CD4-positive, alpha-beta T cell treated with Interleukin-4 for 1 hour (primary cell): ENCODE data around the gene DNM2.
"Not testable (repeated sequence)": the region's sequence is repeated elsewhere in the genome, so short reads cannot be mapped to it uniquely, and the experiment has no call there.

ENCODE experiments used
- DNase-seq, 2 donors: peaks; one replicate each; pipeline ENCODE4 v3.0.0-alpha.2; 2020 to 2022

DNM2 gene

DNA sequence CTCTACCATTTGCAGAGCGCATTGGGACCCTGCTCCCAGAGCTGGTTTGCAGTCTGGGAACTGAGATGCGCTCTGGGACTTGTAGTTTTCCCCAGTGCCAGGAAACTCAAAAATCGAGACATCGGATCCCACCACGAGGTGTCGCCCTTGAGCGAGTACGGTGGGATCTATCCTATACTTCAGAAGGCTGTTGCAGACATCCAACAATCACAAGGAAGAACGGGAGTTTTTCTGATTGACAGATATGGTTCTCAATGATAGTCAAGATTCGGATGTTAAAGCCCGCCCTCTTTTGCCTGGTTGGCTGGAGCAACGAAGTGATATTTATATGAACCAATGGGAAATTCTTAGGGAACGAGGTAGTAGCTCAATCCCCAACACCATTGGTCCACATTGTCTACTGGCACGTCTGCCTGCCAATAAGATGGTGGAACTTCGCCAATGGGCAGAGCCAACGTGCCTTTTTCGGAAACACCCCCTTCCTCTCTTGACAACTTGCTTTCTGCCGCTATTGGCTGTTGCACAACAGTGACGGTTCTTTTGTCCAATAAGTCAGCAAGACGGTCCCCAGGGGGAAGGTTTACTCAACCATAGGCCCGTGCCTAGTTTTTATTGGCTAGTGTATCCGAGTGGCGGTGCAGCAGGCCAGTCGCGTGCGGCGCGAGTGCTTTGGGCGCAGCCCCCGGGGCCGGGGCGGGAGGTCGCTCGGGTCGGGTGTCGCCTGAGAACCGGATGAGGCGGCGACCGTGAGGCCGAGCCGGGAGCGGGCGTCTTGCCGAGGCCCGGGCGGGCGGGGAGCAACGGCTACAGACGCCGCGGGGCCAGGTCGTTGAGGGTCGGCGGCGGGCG lies at the start of gene DNM2:
Gene DNM2 (plus strand): TSS at position 724 of the 849 bp plus-strand sequence. CDS start 164 bp downstream, outside the sequence.
- peak; percentile 100 for DNase-seq

DNA sequence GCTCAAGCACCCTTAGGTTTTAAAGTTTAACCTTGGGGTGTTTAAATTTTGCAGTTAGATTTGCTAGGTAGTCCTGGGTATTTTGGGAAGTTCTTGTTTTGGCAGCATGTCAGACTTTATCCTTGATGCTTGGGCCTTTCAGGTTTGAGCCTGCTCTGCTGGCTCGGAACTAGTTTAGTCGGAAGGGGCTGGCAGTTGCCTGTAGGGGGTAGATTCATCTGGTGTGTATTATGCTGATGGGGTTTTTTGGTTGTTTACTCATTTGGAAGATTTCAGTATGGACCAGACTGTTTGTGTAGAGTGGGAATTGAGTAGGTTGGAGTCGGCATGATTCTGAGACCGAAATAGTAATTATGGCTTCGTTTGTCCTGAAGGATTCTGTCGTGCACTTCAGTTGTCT lies 48.6 kb upstream of the DNM2 start:
- no peak for DNase-seq

DNA sequence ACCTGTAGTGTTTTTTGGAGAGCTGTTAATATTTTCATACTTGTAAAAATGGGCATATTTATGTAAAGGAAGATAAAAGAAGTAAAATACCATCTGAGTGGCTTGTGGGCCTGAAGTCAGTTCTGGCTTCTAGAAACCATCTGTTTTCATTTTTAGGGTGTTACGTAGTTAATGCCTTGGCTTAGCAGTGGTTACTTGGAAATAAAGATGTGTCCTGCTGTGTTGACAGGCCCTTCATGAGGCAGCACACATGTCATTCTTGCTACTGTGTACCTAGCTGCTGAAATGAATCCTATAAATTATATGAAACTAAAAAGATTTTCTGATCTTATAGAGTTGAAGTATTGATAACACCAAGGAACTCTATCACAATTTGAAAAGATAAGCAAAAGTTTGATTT lies 47.7 kb upstream of the DNM2 start:
- no peak for DNase-seq

DNA sequence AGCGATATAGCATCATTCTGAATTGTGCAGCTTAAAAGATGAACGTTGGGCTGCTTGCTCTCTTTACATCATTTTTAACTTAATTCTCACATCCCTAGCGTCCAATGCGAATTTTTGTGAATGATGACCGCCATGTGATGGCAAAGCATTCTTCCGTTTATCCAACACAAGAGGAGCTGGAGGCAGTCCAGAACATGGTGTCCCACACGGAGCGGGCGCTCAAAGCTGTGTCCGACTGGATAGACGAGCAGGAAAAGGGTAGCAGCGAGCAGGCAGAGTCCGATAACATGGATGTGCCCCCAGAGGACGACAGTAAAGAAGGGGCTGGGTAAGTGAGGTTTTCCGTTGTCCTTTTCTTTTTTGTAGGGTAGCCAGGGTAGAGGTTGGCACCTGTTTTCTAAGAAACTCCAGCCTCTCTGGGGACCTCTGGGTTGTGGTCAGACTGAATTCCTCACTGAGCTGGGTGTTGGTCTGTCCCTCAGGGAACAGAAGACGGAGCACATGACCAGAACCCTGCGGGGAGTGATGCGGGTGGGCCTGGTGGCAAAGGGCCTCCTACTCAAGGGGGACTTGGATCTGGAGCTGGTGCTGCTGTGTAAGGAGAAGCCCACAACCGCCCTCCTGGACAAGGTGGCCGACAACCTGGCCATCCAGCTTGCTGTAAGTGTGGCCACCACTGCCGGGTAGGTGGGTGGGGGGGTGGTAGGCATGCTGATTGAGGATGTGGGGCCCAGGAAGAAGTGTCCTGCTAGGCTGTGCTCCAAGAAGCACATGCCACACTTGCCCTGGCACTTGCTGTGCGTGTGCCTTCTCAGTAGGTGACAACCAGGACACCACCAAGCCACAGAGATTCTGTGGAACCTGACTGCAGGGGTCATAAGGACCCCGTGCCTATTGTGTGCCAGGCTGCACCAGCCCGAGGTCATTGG lies 46.7 kb upstream of the DNM2 start:
- DNase-seq = no peak

DNA sequence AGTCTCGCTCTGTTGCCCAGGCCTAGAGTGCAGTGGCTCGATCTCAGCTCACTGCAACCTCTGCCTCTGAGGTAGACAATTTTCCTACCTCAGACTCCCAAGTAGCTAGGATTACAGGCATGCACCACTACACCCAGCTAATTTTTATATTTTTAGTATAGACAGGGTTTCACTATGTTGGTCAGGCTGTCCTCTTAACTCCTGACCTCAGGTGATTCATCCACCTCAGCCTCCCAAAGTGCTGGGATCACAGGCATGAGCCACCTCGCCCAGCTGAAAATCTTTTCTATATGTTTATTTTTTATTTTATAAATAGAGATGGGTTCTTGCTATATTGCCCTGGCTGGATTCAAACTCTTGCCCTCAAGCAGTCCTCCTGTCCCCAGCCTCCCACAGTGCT lies 46.0 kb upstream of the DNM2 start:
- not testable (repeated sequence) for DNase-seq

DNA sequence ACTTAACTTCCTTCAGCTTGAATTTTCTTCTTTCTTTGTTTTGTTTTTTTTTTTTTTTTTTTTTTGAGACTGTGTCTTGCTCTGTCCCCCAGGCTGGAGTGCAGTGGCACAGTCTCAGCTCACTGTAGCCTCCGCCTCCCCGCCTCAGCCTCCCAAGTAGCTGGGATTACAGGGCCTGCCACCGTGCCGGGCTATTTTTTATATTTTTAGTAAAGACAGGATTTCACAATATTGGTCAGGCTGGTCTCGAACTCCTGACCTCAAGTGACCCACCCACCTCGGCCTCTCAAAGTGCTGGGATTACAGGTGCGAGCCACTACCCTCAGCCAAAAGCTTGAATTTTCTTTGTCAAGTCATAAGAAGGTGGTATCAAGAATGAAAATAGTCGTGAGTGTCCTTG lies 42.7 kb upstream of the DNM2 start:
- not testable (repeated sequence) for DNase-seq

DNA sequence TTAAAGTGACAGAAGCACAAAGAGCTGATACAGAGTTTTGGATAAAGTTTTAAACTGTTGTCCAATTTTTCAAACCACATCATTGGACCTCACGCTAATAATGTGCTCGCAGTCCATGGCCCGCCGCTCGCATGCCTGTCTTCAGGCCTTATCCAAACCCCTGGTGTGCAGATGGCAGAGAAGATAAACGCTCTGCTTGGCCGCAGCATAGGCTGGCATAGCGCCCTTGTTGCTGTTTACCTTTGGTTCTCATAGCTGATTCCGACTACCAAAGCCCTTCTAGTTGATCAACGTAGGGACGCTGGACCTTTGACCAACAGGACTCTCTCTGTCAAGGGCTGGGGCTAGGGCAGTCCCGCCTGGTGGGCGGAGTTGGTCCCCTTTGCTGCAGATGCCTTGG lies 40.1 kb upstream of the DNM2 start:
- DNase-seq = no peak

DNA sequence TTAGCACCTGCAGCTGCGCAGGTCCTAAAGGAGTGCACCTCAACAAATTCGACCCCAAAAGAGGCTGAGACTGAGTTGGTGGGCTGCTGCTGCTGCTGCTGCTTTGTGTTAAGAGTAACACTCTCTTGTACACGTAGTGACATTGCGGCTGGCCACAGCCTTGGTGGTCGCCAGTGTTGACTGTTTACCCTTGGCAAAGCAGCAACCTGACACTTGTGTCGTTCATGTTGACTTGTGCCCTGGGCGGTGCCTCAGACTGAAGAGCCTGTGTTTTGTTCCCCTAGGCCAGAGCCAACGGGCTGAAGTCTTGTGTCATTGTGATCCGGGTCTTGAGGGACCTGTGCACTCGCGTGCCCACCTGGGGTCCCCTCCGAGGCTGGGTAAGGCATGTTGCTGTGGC lies 39.1 kb upstream of the DNM2 start:
- no peak for DNase-seq

DNA sequence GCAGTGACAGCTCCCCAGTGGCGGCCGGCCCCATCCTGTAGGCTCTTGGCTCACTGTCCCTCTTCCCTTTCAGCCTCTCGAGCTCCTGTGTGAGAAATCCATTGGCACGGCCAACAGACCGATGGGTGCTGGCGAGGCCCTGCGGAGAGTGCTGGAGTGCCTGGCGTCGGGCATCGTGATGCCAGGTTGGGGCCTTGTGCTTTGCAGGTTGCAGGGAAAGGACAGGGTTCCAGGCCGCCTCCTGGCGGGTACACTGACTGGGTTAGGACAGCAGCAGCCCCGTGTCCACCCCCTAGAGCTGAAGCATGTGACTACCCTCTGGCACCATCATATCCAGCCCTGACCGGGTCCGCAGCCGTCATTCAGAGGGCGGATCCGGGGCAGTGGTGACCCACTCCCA lies 38.1 kb upstream of the DNM2 start:
- no peak for DNase-seq

DNA sequence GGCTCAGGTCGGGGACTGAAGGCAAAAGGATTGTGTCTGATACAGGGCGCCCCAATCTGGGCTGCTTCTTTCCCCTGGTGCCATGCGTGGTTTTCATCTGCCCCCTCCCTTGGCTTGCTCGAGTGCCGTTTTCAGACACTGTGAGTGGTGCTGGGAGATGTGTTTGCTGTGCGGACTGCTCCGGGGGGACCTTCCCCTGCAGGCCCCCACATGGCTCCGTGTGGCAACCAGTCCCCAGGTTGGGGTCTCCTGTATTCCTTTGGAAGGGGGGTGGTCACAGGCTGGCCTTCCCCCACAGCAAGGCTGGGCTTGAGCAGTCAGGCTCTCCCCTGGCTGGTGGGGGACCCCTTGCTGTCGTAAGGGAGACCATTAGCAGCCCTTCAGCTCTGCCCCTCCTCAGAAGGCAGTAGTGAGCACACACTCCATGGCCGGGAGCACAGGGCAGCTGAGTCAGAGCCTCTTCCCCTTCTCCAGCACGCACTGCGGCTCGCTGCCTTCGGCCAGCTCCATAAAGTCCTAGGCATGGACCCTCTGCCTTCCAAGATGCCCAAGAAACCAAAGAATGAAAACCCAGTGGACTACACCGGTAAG lies 37.2 kb upstream of the DNM2 start:
- no peak for DNase-seq

DNA sequence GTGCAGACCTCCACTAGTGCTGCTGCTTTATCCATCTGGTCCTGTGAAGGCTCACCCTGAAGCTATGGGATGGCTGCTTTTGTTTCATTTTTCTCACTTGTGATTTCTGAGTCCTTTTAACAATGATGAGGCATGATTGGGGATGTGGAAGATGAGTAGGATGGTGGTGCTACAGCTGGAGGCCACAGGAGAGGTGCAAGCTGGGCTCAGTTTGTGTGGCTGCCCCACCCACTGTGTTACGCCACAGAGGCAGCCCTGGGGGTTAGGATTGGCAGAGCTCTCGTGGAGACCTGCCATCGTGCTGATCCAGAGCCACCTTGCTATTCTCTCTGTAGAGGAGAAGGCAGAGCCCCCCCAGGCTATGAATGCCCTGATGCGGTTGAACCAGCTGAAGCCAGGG lies 36.2 kb upstream of the DNM2 start:
- DNase-seq = no peak

DNA sequence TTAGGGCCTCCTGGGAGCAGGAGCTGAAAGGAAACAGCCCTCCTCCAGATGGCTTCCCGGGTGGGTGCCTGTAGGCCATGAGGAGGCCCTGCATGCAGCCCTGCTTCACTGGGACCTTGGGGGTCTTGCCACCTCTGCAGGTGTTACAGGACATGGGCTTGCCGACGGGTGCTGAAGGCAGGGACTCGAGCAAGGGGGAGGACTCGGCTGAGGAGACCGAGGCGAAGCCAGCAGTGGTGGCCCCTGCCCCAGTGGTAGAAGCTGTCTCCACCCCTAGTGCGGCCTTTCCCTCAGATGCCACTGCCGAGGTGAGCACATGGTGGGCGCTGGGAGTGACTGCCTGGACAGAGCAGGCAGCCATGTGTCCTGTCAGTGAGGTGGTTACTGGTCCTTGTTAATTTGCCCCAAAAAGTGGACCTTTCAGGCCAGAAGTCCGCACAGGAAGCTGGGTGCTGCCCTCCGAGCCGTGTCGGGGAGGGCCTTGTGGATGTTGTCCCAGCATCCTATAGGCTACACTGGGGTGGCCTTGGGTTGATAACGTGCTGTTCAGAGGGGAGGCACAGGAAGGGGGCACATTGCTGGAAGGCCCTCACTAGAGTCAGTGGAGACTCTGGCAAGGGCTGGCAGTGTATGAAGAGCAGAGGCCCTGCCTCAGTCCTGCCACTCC lies 35.3 kb upstream of the DNM2 start:
- DNase-seq = no peak

DNA sequence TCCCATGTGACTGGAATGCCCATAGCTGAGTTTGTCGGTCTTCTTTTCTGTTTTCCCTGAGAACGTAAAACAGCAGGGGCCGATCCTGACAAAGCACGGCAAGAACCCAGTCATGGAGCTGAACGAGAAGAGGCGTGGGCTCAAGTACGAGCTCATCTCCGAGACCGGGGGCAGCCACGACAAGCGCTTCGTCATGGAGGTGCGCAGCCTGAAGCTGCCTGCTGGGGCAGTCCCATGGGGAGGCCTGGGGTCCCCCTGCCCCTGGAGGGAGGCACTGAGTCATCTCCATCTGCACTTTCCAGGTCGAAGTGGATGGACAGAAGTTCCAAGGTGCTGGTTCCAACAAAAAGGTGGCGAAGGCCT lies 34.8 kb upstream of the DNM2 start:
- DNase-seq = no peak

DNA sequence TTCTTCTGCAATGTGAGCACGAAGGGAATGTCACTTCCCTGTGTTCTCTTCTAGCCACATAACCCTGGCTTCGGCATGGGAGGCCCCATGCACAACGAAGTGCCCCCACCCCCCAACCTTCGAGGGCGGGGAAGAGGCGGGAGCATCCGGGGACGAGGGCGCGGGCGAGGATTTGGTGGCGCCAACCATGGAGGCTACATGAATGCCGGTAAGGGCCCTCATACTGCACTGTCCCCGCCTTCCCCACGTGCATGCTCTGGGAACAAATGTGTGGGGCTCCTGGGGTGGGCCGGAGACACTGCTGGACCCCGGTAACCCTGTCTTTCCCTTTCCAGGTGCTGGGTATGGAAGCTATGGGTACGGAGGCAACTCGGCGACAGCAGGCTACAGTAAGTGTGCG lies 34.3 kb upstream of the DNM2 start:
- no peak for DNase-seq

DNA sequence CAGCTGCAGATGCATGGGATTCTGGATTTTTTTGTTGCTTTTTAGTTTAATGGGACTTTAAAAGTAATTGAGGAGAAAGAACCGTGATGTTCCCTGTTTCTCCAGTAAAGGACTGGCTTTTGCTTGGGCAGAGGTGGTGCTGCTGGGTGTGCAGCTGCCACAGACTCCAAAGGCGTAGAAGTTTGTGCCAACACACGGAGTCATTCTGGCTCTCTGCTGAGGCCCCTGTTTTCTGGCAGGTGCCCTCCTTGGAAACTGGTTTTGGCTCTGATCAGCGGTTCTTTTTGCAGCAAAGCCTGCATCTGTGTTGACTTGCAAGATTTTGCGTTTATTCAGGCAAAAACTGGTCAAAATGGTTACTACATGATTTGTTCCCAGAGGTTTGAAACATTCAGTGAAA lies 32.7 kb upstream of the DNM2 start:
- DNase-seq = no peak

DNA sequence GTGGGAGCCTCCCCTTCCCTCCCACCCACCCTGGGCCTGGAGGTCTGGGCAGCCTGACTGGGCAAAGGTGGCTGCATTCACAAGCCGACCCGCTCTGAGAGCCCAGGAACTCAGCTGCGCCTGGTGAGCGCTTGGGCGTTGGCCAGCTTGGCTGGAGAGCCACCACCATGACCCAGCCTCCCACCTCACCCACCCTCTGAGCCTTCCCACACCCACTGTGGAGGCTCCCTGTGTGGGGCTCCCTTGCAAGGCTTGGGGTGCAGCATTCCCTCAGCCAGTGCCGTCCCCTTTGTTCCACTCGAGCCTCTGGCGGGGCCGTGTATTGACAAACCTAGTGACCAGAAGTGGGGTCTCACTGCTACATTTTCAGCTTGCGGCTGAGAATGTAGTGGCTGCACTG lies 31.7 kb upstream of the DNM2 start:
- DNase-seq = no peak

DNA sequence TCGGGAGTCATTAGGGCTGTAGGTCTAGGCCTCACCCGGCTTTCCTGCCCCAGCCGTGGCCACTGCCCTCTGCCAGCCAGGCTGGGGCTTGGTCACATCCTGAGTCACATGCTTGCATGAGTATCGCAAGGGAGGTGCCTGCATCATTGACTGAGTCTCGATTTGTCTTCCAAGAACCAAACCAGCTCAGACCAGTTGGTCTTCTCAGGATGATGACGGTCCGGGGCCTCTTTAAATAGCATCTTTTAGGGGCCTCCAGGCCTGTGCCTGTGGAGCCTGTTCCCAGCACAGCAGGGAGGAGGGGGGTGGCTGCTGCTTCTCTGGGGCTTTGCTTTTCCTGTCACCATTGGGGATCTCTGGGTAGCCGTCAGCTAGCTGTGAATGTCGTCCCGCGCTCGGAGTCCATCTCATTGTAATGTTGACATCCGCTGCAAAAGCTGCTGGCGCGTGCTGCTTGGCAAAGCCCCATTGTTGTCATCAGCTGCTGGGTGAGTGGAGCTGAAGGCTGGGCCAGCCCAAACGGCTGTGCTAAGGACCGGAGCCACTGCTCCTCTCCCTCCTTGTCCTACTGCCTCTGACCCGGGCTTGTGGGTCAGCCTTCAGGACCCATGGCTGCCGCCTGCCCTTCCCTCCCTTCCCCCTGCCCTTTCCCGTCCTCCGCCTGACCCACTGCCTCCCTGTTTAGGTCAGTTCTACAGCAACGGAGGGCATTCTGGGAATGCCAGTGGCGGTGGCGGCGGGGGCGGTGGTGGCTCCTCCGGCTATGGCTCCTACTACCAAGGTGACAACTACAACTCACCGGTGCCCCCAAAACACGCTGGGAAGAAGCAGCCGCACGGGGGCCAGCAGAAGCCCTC lies 31.0 kb upstream of the DNM2 start:
- no peak for DNase-seq

DNA sequence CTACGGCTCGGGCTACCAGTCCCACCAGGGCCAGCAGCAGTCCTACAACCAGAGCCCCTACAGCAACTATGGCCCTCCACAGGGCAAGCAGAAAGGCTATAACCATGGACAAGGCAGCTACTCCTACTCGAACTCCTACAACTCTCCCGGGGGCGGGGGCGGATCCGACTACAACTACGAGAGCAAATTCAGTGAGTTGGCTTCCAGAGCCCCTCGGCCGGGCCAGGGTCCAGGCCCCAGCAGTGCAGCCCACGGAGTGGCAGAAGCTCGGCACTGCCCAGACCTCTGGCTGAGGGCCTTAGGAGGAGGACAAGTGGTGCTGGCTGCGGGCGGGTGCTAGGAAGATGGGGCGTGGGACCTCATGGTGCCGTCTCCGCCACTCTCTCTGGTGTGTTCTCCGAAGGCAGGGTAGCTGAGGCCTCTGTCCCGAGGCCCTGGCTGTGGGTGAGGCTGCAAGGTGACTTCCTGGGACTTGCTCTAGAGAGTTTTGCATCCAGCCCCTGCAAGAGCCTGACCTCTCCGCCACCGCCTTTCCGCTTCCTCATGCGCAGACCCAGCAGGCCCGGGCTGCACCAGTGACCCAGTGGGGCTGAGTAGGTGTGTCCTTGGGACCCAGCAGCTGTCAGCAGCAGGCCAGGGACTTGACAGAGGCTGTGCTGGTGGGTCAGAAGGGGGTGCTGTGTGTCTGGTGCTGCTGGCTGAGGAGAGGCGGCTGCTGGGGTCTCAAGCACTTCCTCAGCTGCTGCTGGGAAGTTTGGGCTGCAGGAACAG lies 30.2 kb upstream of the DNM2 start:
- DNase-seq = no peak

DNA sequence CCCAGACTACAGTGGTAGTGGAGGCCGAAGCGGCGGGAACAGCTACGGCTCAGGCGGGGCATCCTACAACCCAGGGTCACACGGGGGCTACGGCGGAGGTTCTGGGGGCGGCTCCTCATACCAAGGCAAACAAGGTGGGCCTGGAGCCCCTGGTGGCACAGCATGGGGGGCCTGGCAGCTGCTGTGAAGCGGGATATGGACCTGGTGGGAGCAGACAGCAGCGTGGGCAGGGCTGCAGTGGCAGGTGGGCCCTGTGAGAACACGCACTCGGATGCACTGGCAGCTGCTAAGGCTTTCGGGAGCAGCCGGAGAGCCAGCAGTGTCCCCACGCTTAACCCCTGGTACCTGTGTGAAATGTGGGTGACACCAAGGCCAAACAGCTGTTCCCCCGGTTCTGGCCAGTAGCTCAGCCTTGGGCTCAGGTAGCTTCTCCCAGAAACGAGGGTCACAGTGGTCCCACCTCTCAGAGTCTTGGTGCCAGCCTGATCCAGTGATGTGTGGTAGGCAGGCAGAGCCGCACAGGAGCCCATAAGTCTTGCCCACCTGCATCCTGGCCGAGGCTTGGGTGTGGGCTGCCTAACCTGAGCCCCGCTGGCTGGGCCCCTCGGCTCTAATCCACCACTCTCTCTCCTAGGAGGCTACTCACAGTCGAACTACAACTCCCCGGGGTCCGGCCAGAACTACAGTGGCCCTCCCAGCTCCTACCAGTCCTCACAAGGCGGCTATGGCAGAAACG lies 29.2 kb upstream of the DNM2 start:
- no peak for DNase-seq

DNA sequence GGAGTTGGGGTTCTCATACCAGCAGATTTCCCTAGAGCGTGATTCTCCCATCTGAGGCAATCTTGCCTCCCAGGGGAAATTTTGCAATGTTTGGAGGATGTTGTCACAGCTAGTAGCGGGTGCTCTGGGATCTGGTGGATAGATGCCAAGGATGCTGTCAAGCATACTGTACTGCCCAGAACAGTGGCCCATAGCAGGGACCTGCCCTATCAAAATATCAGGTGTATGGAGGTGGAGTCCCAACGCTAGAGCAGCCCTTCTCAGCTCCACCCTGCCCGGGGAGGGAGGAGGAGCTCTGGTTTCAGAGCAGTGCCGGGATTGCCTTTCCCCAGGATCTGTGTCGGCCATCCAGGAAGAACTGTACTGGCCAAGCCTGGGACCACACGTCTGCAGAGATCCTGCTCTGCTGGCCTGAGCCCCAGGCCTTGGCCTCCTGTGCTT lies 27.5 kb upstream of the DNM2 start:
- no peak for DNase-seq
